Activated naive CD4-positive, alpha-beta T cell treated with anti-CD3 and anti-CD28 coated beads, Interleukin-2, amount 50 U/mL, for 72 hours (primary cell): ENCODE results near the gene TIMP2. TPM values are rescaled to one million over a fixed set of nuclear protein-coding genes. Genes with fewer than 3 reads are reported as not detected.

ENCODE experiments used
- ATAC-seq, 2 donors: fragments of 150-1000 bp; cut with Tn5 transposase; 2 replicates each; pipeline ENCODE4 v1.10.0; 2021; ENCODE audit warnings: mild to moderate bottlenecking in 2 of 2, moderate library complexity in 2 of 2
- DNase-seq, 2 donors: peaks; one replicate each; pipeline ENCODE4 v3.0.0; 2021 to 2022; ENCODE audit warnings: low spot score in 2 of 2
- H3K27ac Mint-ChIP-seq, 2 donors: one replicate each; pipeline ENCODE4 v1.8.0; 2022; ENCODE audit warnings: mild to moderate bottlenecking in 2 of 2, mixed read lengths in 2 of 2
- H3K36me3 Mint-ChIP-seq, 2 donors: one replicate each; pipeline ENCODE4 v1.8.0; 2022; ENCODE audit warnings: mixed read lengths in 2 of 2
- H3K9me3 Mint-ChIP-seq, 2 donors: one replicate each; pipeline ENCODE4 v1.8.0; 2022; ENCODE audit warnings: mixed read lengths in 2 of 2
- total RNA-seq, 2 donors: library from RNA; stranded (reverse); gene quantifications; one replicate each; pipeline ENCODE4 v1.2.3, GENCODE V29; 2022

The TIMP2 gene
- total RNA-seq, 2 donors from 2014 or later, result 1.1 TPM

- no peaks in the 10 kb centered on the region for H3K36me3 Mint-ChIP-seq
- H3K27ac Mint-ChIP-seq, result no peak overlapping the region
- DNase-seq (no peak), ATAC-seq (no peak)
- no peaks in the 10 kb centered on the region for H3K9me3 Mint-ChIP-seq
Observed at GRCh38 chr17:78940708-78941107, 15.5 kb upstream of the TIMP2 start.

DNA sequence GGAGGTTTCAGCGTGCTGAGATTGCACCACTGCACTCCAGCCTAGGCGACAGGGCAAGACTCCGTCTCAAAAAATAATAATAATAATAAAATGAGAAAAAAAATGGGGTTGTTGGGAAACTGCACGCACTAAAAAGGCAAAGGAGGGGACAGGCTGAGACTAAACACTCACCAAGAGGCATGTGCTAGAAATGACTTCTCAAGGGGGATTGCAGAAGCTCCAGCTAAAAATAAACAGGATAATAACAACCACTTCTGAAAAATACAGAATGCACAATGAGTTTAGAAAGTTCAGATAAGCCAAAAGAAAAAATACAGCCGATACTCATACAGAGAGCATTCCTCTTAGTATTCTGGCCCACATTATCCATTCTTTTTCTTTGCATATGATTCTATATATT lies 15.1 kb upstream of the TIMP2 start:
- H3K36me3 Mint-ChIP-seq, result no peaks in the 10 kb centered on the region
- no peak overlapping the region for H3K27ac Mint-ChIP-seq

DNA sequence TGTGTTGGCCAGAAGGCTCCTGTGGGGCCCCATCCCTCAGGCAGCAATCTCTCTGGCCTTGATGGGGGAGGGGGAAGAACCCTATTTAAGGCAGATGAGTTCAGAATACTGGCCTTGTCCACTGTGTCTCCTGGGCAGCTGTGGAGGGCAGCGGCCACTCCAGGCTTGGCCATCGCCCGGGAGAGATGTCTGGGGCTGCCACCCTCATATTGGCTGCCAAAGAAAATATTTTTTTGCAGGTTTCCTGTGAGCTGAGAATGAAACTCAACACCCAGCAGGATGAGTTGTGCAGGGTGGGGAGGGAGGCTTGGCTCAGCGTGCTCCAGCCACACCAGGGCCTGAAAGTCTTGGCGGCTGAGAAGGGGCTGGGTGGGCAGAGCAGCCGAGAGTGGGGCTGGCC lies 14.4 kb upstream of the TIMP2 start:
- ATAC-seq (no peak), DNase-seq (no peak)
- H3K27ac Mint-ChIP-seq, result no peak overlapping the region
- H3K36me3 Mint-ChIP-seq, result no peaks in the 10 kb centered on the region
- no peaks in the 10 kb centered on the region for H3K9me3 Mint-ChIP-seq

More for the DNA sequence above, 15.1 kb upstream of the TIMP2 start:
- ATAC-seq (no peak), DNase-seq (no peak)
- H3K9me3 Mint-ChIP-seq, result no peaks in the 10 kb centered on the region

DNA sequence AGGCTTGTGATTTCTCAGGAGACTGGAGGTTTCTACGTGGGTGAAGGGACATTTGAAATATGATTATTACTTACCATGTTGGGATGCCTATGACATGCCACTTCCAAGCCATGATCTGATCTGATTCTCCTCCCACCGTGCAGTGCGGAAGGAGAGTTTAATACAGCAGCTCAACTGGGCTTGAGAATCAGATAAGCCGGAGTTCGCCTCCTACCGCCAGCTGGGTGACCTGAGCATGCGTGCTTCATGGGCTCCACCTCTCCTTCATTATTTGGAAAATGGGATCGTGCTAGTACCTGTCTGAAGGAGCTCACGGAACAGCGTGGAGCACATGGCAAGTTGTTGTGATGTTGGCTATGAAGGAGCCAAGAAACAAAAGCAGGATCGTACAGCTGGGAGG lies 12.4 kb upstream of the TIMP2 start:
- H3K36me3 Mint-ChIP-seq, result no peaks in the 10 kb centered on the region
- DNase-seq (no peak), ATAC-seq (no peak)
- no peak overlapping the region for H3K27ac Mint-ChIP-seq
- no peaks in the 10 kb centered on the region for H3K9me3 Mint-ChIP-seq

GRCh38 chr17:78935419-78936323 lies 10.5 kb upstream of the TIMP2 start:
- Mint-ChIP-seq H3K36me3 (no peaks in the 10 kb centered on the region), H3K27ac (peak overlapping the region in 1 of 2 donors; percentile 29), H3K9me3 (no peaks in the 10 kb centered on the region)
- ATAC-seq, result no peak
- DNase-seq, result no peak

GRCh38 chr17:78934681-78935418 lies 9.7 kb upstream of the TIMP2 start:
- Mint-ChIP-seq H3K9me3 (no peaks in the 10 kb centered on the region), H3K27ac (peak overlapping the region in 1 of 2 donors; percentile 63), H3K36me3 (no peaks in the 10 kb centered on the region)
- no peak for ATAC-seq
- DNase-seq, result no peak

DNA sequence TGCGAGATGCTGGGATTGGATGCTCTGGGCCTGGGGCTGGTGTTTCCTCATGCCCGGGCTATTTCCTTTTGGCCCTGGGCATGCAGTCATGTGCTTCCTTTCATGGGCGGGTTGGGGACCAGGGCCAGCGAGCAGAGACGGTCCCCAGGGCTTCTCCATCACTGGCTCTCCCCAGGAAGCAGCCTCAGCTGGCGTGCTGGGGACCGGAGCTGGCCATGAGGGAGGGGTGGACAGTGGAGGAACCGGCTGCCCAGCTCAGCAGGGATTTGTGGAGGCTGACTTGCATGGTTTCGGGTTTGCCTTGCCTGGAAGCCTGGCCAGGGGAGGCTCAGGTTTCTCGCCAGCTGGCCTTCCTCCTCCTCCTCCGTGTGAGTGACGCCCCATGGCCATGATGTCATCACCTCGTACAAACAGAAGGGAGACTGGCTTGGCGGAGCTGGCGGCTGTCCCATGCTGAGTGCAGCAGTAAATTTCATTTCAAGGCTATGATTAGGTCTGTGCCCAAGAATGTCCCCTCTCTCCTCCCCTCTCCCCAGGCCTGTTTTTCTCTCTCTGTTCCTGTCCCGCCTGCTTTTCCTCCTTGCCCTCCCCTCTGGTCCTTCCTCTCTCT lies 8.9 kb upstream of the TIMP2 start:
- Mint-ChIP-seq H3K9me3 (no peaks in the 10 kb centered on the region), H3K36me3 (no peaks in the 10 kb centered on the region), H3K27ac (peak overlapping the region in 1 of 2 donors; percentile 44)
- DNase-seq (no peak), ATAC-seq (no peak)

DNA sequence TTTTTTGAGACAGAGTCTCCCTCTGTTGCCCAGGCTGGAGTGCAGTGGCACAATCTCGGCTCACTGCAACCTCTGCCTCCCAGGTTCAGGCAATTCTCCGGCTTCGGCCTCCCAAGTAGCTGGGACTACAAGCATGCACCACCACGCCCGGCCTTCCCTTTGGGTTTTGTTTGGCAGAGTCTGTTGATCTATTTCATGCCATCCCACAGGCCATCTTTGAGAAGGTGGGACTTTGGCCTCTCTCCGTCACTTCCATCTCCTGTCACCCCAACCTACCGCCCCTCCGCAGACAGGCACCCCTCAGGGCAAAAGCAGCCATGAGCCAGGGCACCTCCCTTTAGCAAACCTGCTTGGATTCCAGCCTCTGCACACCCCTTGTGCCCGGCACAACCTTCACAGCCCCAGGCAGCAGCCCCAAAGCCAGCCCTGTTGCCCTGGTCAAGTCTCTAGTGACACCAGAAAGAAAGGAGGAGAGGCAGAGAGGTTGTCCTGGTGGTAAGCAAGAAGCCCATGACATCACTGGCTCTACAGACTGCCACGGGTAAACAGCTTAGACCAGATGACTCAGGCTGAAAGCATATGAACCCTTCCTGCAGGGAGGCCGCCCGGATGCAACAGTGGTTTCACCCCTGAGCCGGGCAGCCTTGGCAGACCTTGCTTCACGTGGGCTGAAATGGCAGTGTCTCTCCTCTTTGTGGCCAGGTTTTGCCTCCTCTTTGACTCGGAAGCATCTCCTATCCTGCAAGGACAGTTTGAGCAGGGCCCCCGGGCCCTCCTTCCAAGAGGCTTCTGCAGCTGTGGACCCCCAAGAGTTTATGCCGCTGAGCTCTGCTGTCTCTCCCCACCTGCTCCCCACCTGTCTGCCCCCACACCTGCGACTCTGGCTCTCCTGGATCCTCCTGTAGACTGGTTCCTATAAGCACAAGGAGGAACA lies 8.1 kb upstream of the TIMP2 start:
- H3K9me3 Mint-ChIP-seq, result no peaks in the 10 kb centered on the region
- H3K27ac Mint-ChIP-seq, result peak overlapping the region; percentile 70 to 87
- DNase-seq, result no peak
- ATAC-seq, result peak; percentile 94 to 98
- H3K36me3 Mint-ChIP-seq, result no peaks in the 10 kb centered on the region

GRCh38 chr17:78929908-78930775 lies 5.0 kb upstream of the TIMP2 start:
- no peak overlapping the region for H3K27ac Mint-ChIP-seq
- no peak for ATAC-seq
- H3K36me3 Mint-ChIP-seq, result no peaks in the 10 kb centered on the region
- DNase-seq, result no peak
- H3K9me3 Mint-ChIP-seq, result no peaks in the 10 kb centered on the region

GRCh38 chr17:78925662-78926555 lies 722 bp upstream of the TIMP2 start:
- ATAC-seq, result no peak
- Mint-ChIP-seq H3K9me3 (no peaks in the 10 kb centered on the region), H3K27ac (no peak overlapping the region)

GRCh38 chr17:78924481-78925151 lies 571 bp downstream of the TIMP2 start:
- Mint-ChIP-seq H3K9me3 (no peaks in the 10 kb centered on the region), H3K27ac (no peak overlapping the region), H3K36me3 (no peaks in the 10 kb centered on the region)
- ATAC-seq (peak; percentile 14 to 22), DNase-seq (no peak)

More at GRCh38 chr17:78925662-78926555, 722 bp upstream of the TIMP2 start:
- no peak for DNase-seq
- no peaks in the 10 kb centered on the region for H3K36me3 Mint-ChIP-seq

DNA sequence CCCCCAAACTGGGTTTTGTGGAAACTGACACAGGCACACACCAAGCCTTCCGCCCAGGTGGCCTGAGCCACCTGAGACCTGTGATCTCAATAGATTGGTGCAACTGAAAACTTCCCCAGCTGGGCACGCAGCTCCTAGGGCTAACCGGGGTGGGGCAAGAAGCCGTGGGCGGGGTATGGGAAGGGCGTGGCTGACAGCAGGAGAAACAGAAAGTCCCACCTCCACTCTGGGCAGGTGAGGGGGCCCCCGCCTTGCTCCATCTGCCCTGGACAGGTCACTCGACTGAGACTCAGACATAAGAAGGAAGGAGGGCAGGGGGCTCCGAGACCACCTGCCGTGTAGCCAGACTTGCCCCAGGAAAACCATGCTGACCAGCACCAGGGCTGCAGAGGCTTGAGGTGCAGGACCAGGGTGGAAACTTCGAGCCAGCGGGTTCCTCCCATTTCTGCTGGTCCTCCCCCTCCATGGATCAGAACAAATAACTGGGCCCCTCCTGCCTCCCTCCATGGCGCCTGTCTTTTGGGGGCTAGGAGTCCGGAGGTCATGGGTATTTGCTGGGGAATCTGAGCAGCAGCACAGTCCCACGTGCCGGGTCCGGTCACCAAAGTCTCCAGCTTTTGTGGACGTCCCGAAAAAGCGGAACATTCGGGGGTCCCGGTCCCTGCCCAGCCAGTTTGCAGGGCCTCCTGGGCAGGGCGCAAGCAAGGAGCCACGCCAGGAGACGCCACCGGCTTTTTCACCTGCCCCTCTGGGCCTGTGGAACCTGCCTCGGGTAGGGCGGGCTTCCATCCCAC lies 1.3 kb downstream of the TIMP2 start:
- ATAC-seq (peak; percentile 60 to 74), DNase-seq (peak in 1 of 2 donors; percentile 55)
- Mint-ChIP-seq H3K27ac (no peak overlapping the region), H3K36me3 (no peaks in the 10 kb centered on the region), H3K9me3 (no peaks in the 10 kb centered on the region)

DNA sequence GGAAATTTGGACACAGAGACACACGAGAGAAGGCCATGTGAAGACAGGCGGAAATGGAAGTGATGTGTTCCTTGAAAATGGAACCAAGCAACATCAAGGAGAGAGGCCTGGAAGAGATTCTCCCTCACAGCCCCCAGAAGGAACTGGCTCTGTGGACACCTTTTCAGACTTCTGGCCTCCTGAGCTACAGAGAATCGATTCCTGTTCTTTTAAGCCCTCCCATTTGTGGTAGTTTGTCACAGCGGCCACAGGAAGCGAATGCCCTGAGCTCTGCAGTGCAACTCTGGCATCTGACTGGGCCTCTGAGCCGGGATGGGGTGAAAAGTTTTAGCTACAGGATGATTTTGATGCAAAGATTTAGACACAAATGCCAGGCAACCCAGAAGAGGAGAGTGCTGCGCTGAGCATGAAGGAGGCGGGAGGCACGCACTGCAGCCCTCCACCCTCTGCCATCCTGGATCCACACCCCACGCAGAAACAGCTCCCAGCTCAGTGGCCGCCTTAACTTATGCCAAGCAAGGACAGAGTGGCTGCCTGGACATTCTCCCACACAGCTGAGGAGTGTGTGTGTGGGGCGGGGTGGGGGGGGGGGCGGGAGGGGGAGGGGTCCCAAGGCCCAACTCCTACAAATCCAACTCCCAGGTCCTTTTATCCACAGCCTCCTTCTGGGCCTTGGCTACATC lies 2.2 kb downstream of the TIMP2 start:
- DNase-seq (no peak), ATAC-seq (no peak)
- no peaks in the 10 kb centered on the region for H3K9me3 Mint-ChIP-seq
- H3K27ac Mint-ChIP-seq, result peak overlapping the region in 1 of 2 donors; percentile 36
- H3K36me3 Mint-ChIP-seq, result no peaks in the 10 kb centered on the region
